IMR-90 (cell line): Measurements from ENCODE around the gene AJAP1. TPM values are rescaled to one million over a fixed set of nuclear protein-coding genes. Genes with fewer than 3 reads are reported as not detected.

Experiments
- ATAC-seq: fragments of 200-7000 bp; cut with Tn5 transposase; 2 replicates; pipeline ENCODE4 v1.9.1; 2020; ENCODE audit warnings: low read depth, mild to moderate bottlenecking, moderate library complexity
- BruUV-seq: library from RNA; stranded (reverse); fragments of 400-500 nt; replicated peaks from 2 replicates; lab custom pipeline; 2021; lab: Mats Ljungman, UMichigan
- CTCF ChIA-PET: fragments of 300-600 bp; formaldehyde crosslinking; extraction: SDS; loops from one replicate; lab custom pipeline; 2021; ENCODE audit warnings: antibody characterized with exemption; lab: Yijun Ruan, JAX
- POLR2A ChIA-PET: fragments of 300-600 bp; sonication (Branson Sonifier 250); formaldehyde crosslinking; loops from one replicate; lab custom pipeline; 2022; ENCODE audit warnings: antibody characterized with exemption; ENCODE audit not compliant: unreplicated experiment; lab: Charles Lee
- DNase-seq: peaks from one replicate; pipeline ENCODE4 v3.0.0; 2013
- H2AFZ ChIP-seq: replicated peaks from 2 replicates; pipeline ENCODE3; 2013; ENCODE audit warnings: low read length, mild to moderate bottlenecking; ENCODE audit not compliant: poor library complexity
- H2AK5ac ChIP-seq: 2 replicates; pipeline ENCODE4 v1.6.1; 2013; ENCODE audit warnings: low read depth, low read length, inconsistent platforms
- H2AK9ac ChIP-seq: replicated peaks from 2 replicates; pipeline ENCODE3; 2013; ENCODE audit warnings: mild to moderate bottlenecking, low read depth, low read length, moderate library complexity; ENCODE audit not compliant: poor library complexity
- H2BK120ac ChIP-seq: 2 replicates; pipeline ENCODE4 v1.6.1; 2013; ENCODE audit warnings: low read depth, low read length, inconsistent platforms
- H2BK15ac ChIP-seq: 3 replicates; pipeline ENCODE4 v1.6.1; 2013; ENCODE audit warnings: low read depth, low read length, inconsistent platforms
- H2BK20ac ChIP-seq: 2 replicates; pipeline ENCODE4 v1.6.1; 2013; ENCODE audit warnings: low read depth, mild to moderate bottlenecking, inconsistent platforms, low read length, moderate library complexity
- H2BK5ac ChIP-seq: 2 replicates; pipeline ENCODE4 v1.6.1; 2013; ENCODE audit warnings: mild to moderate bottlenecking, low read depth, low read length, inconsistent platforms; ENCODE audit not compliant: poor library complexity, severe bottlenecking
- H3K14ac ChIP-seq: replicated peaks from 2 replicates; pipeline ENCODE4 v1.6.1; 2013; ENCODE audit warnings: low read depth, low read length, inconsistent platforms
- H3K18ac ChIP-seq: 2 replicates; pipeline ENCODE4 v1.6.1; 2013; ENCODE audit warnings: low read depth, low read length, control low read depth
- H3K23ac ChIP-seq: 2 replicates; pipeline ENCODE4 v1.6.1; 2013; ENCODE audit warnings: low read depth, low read length, inconsistent platforms
- H3K27ac ChIP-seq: 2 replicates; pipeline ENCODE4 v1.5.1; 2013; ENCODE audit warnings: mild to moderate bottlenecking, control low read depth, low read length; ENCODE audit not compliant: insufficient read depth
- H3K27me3 ChIP-seq: 2 replicates; pipeline ENCODE4 v1.6.1; 2013; ENCODE audit warnings: low read length; ENCODE audit not compliant: control insufficient read depth, insufficient read depth
- H3K36me3 ChIP-seq: 2 replicates; pipeline ENCODE4 v1.6.1; 2013; ENCODE audit warnings: low read length, mixed read lengths; ENCODE audit not compliant: control insufficient read depth, insufficient read depth
- H3K4ac ChIP-seq: 2 replicates; pipeline ENCODE4 v1.6.1; 2013; ENCODE audit warnings: low read depth, low read length, inconsistent platforms
- H3K4me1 ChIP-seq: 2 replicates; pipeline ENCODE4 v1.6.1; 2013; ENCODE audit warnings: low read length, mixed read lengths; ENCODE audit not compliant: control insufficient read depth, insufficient read depth
- H3K4me2 ChIP-seq: 2 replicates; pipeline ENCODE4 v1.6.1; 2013; ENCODE audit warnings: low read depth, mild to moderate bottlenecking, control low read depth, low read length, moderate library complexity
- H3K4me3 ChIP-seq: 2 replicates; pipeline ENCODE4 v1.5.1; 2013; ENCODE audit warnings: low read depth, mild to moderate bottlenecking, control low read depth, low read length, moderate library complexity; ENCODE audit not compliant: insufficient read depth
- H3K56ac ChIP-seq: 2 replicates; pipeline ENCODE4 v1.6.1; 2013; ENCODE audit warnings: low read length, inconsistent platforms; ENCODE audit not compliant: insufficient read depth; ENCODE audit errors: extremely low read depth
- H3K79me1 ChIP-seq, 2 experiments: 2 replicates each; pipeline ENCODE4 v1.6.1; 2013; ENCODE audit warnings: low read length in 2 of 2, inconsistent platforms in 1 of 2, low read depth in 1 of 2
- H3K9ac ChIP-seq: 2 replicates; pipeline ENCODE4 v1.6.1; 2013; ENCODE audit warnings: low read depth, low read length, control low read depth
- H3K9me1 ChIP-seq: 2 replicates; pipeline ENCODE4 v1.6.1; 2013; ENCODE audit warnings: low read length, inconsistent platforms; ENCODE audit not compliant: insufficient read depth
- H3K9me3 ChIP-seq: 2 replicates; pipeline ENCODE4 v1.6.1; 2013; ENCODE audit warnings: low read length; ENCODE audit not compliant: control insufficient read depth, insufficient read depth
- H4K20me1 ChIP-seq: 2 replicates; pipeline ENCODE4 v1.6.1; 2013; ENCODE audit warnings: low read length, inconsistent platforms; ENCODE audit not compliant: insufficient read depth
- H4K5ac ChIP-seq: 2 replicates; pipeline ENCODE4 v1.6.1; 2013; ENCODE audit warnings: mild to moderate bottlenecking, low read depth, low read length, control low read depth
- H4K8ac ChIP-seq, 2 experiments: 2 replicates each; pipeline ENCODE4 v1.6.1; 2013; ENCODE audit warnings: low read depth in 2 of 2, low read length in 2 of 2, control low read depth in 1 of 2, inconsistent platforms in 1 of 2
- H4K91ac ChIP-seq: 2 replicates; pipeline ENCODE4 v1.6.1; 2013; ENCODE audit warnings: low read depth, low read length, inconsistent platforms; ENCODE audit not compliant: insufficient read depth
- BHLHE40 ChIP-seq: fragments of 150-350 bp; IDR thresholded peaks from 2 replicates; pipeline ENCODE4 v1.6.1; 2016; ENCODE audit warnings: mild to moderate bottlenecking, low read depth, low read length
- CEBPB ChIP-seq: IDR thresholded peaks from 2 replicates; pipeline ENCODE4 v1.6.1; 2012; ENCODE audit warnings: low read depth, low read length, improper control_type of control experiment
- CHD1 ChIP-seq: IDR thresholded peaks from 2 replicates; pipeline ENCODE4 v1.6.1; 2012; ENCODE audit warnings: low read depth, low read length, improper control_type of control experiment
- FOS ChIP-seq: fragments of 150-350 bp; IDR thresholded peaks from 2 replicates; pipeline ENCODE4 v1.6.1; 2016; ENCODE audit warnings: low read depth, low read length
- MAFK ChIP-seq: IDR thresholded peaks from 2 replicates; pipeline ENCODE4 v1.6.1; 2012; ENCODE audit warnings: low read depth, low read length, improper control_type of control experiment
- MAZ ChIP-seq: IDR thresholded peaks from 2 replicates; pipeline ENCODE4 v1.6.1; 2012; ENCODE audit warnings: low read depth, mild to moderate bottlenecking, low read length, improper control_type of control experiment, moderate library complexity, borderline replicate concordance
- MXI1 ChIP-seq: IDR thresholded peaks from 2 replicates; pipeline ENCODE4 v1.6.1; 2012; ENCODE audit warnings: low read depth, mild to moderate bottlenecking, low read length, moderate library complexity, borderline replicate concordance
- NFE2L2 ChIP-seq: fragments of 150-350 bp; IDR thresholded peaks from 2 replicates; pipeline ENCODE4 v1.6.1; 2016; ENCODE audit warnings: low read depth, mild to moderate bottlenecking, low read length
- POLR2A ChIP-seq: IDR thresholded peaks from 2 replicates; pipeline ENCODE4 v1.6.1; 2012; ENCODE audit warnings: mild to moderate bottlenecking, low read depth, low read length
- RAD21 ChIP-seq: IDR thresholded peaks from 2 replicates; pipeline ENCODE4 v1.6.1; 2012; ENCODE audit warnings: low read length, improper control_type of control experiment
- RFX5 ChIP-seq: IDR thresholded peaks from 2 replicates; pipeline ENCODE4 v1.8.0; 2012; ENCODE audit warnings: low read depth, mild to moderate bottlenecking, low read length, moderate library complexity
- SMC3 ChIP-seq: fragments of 150-350 bp; IDR thresholded peaks from 2 replicates; pipeline ENCODE4 v1.6.1; 2016; ENCODE audit warnings: low read depth, mild to moderate bottlenecking, antibody characterized with exemption, low read length, moderate library complexity
- WGBS, 2 experiments: methylation state at CpG; one replicate each; pipeline versions ENCODE4 v1.1.5 to v1.1.7; 2013; ENCODE audit warnings: missing lambda C conversion rate in 2 of 2; ENCODE audit not compliant: insufficient read length in 1 of 2; ENCODE audit errors: extremely low coverage in 2 of 2; 5-methylcytosine and 5-hydroxymethylcytosine counted together
- dilution Hi-C: fragments of 300-500 bp; cut with HindIII; formaldehyde crosslinking; loops from one replicate; pipeline ENCODE4 v1.14.3; 2018; ENCODE audit warnings: low sequenced_read_pairs; ENCODE audit not compliant: unreplicated experiment
- in situ Hi-C: fragments of 300-500 bp; cut with MboI; formaldehyde crosslinking; loops from 3 replicates; pipeline ENCODE4 v1.14.3; 2019; ENCODE audit warnings: low sequenced_read_pairs, inconsistent platforms, mixed read lengths
- intact Hi-C: fragments of 100-400 bp; cut with micrococcal nuclease; formaldehyde crosslinking; loops from 2 replicates; pipeline ENCODE4 v1.10.0; 2022
- polyA plus RNA-seq, 3 experiments: library from polyadenylated mRNA; depleted of rRNA; stranded (reverse); fragments of >200 nt; gene quantifications; 2 replicates each; pipeline ENCODE4 v1.2.3, GENCODE V29; 2012; ENCODE audit warnings: low replicate concordance in 1 of 3
- total RNA-seq: library from RNA; depleted of rRNA; stranded (reverse); fragments of >200 nt; gene quantifications from 2 replicates; pipeline ENCODE4 v1.2.3, GENCODE V29; 2012
- TF ChIP-seq, protein P1 (sequence below): conservative IDR thresholded peaks from 2 replicates; pipeline ENCODE4 v1.5.1; 2012; ENCODE audit warnings: mild to moderate bottlenecking, low read depth, low read length, improper control_type of control experiment
- TF ChIP-seq, protein P2 (sequence below): fragments of 150-350 bp; IDR thresholded peaks from 2 replicates; pipeline ENCODE4 v1.6.1; 2017; ENCODE audit warnings: mild to moderate bottlenecking, antibody characterized with exemption, low read length, low read depth
- TF ChIP-seq, protein P3 (sequence below): fragments of 150-350 bp; IDR thresholded peaks from 2 replicates; pipeline ENCODE4 v1.6.1; 2016; ENCODE audit warnings: low read depth, mild to moderate bottlenecking, low read length, moderate library complexity, borderline replicate concordance

Gene AJAP1
- total and polyA plus RNA-seq, 2 of the 4 experiments (the other 2 are of a cell fraction) = under 0.01 to 0.02 TPM

DNA sequence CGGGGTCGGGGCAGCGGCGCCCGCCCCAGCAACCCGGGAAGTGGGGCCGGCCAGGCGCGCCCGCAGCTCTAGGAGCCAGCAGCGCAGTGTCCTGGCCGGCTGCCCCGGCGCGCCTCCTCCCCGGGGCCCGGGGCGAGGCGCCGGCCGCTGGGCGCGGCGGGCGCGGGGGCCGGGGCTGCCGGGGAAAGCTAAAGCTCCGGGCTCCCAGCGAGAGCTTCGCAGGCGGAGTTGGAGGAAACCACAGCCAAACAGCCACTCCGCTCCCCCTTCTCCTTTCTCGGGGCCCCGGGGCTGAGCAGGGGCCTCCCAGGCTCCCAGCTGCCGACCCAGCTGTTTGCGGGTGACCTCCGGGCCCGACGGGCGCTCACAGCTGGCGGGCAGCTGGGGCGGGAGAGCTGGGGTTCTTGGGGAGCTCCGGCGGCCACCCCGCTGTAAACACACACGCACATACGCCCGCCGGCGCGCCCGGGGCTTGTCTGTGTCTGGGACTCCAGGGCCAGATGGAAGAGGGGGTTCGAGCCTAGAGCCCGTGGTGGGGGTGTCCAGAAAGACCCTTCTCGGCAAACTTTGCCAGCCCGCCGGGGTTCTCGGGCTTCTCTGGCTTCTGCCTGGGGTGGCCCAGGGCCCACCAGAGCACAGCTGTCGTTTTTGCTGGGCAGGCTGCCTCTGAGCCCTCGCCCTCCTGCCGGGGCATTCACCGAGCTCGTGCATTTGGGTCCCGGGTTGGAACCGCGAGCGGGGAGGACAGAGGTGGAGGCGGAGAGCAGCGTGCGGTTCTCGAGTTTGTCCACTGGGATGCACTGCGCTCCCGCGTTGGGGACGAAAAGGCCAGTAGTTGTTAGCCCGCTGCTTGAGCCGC is 1.5 kb downstream of the AJAP1 start:
- no peak overlapping the region for H2AFZ ChIP-seq
- H3K4ac ChIP-seq = no peak overlapping the region
- H3K4me2 ChIP-seq = no peak overlapping the region
- no peak overlapping the region for H2BK15ac ChIP-seq
- CTCF ChIA-PET = no interaction called here
- H4K20me1 ChIP-seq = no peaks in the 10 kb centered on the region
- intact Hi-C loops (no loop called here), in situ Hi-C loops (loop anchor here (25.0 kb wide), 1 partner anchor 1306 kb away; no protein-coding TSS in a partner anchor), dilution Hi-C loops (no loop called here)
- no peaks in the 10 kb centered on the region for H3K79me1 ChIP-seq
- H3K9me3 ChIP-seq = no peaks in the 10 kb centered on the region
- H3K27me3 ChIP-seq = peaks cover 12% of the 10 kb centered on the region
- DNase-seq = no peak
- no peaks in the 10 kb centered on the region for H3K4me1 ChIP-seq
- H3K18ac ChIP-seq = no peak overlapping the region
- no peak overlapping the region for H4K91ac ChIP-seq
- BruUV-seq = no TSS peak
- no peak overlapping the region for H3K27ac ChIP-seq
- H3K4me3 ChIP-seq = no peak overlapping the region
- no peak overlapping the region for H4K5ac ChIP-seq
- H2BK120ac ChIP-seq = no peak overlapping the region
- no peak overlapping the region for H2AK5ac ChIP-seq
- H2BK5ac ChIP-seq = no peak overlapping the region
- no peak overlapping the region for H3K23ac ChIP-seq
- no peak overlapping the region for H3K56ac ChIP-seq
- H4K8ac ChIP-seq = no peak overlapping the region
- POLR2A ChIA-PET = no interaction called here
- no peak overlapping the region for H2BK20ac ChIP-seq
- H3K36me3 ChIP-seq = no peaks in the 10 kb centered on the region
- H2AK9ac ChIP-seq = no peak overlapping the region
- no peaks in the 10 kb centered on the region for H3K9me1 ChIP-seq
- 0% methylated on average over 15 of the region's 78 CpGs; no CpG with 5 or more reads in 1 of the 2 experiments for WGBS, 2 experiments
- no peak overlapping the region for H3K14ac ChIP-seq
- ATAC-seq = no peak; the same call in 1 of the 2 replicates
- no peak overlapping the region for H3K9ac ChIP-seq
- TF ChIP-seq RFX5 = no peak
- TF ChIP-seq FOS = no peak
- no peak for TF ChIP-seq NFE2L2
- TF ChIP-seq BHLHE40 = no peak
- no peak for TF ChIP-seq CHD1
- no peak for TF ChIP-seq MAZ
- no peak; the same call in 1 of the 2 replicates for TF ChIP-seq RAD21
- no peak for TF ChIP-seq CEBPB
- no peak for TF ChIP-seq SMC3
- TF ChIP-seq MXI1 = no peak
- TF ChIP-seq, protein P1, sequence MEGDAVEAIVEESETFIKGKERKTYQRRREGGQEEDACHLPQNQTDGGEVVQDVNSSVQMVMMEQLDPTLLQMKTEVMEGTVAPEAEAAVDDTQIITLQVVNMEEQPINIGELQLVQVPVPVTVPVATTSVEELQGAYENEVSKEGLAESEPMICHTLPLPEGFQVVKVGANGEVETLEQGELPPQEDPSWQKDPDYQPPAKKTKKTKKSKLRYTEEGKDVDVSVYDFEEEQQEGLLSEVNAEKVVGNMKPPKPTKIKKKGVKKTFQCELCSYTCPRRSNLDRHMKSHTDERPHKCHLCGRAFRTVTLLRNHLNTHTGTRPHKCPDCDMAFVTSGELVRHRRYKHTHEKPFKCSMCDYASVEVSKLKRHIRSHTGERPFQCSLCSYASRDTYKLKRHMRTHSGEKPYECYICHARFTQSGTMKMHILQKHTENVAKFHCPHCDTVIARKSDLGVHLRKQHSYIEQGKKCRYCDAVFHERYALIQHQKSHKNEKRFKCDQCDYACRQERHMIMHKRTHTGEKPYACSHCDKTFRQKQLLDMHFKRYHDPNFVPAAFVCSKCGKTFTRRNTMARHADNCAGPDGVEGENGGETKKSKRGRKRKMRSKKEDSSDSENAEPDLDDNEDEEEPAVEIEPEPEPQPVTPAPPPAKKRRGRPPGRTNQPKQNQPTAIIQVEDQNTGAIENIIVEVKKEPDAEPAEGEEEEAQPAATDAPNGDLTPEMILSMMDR = no peak
- TF ChIP-seq, protein P2, sequence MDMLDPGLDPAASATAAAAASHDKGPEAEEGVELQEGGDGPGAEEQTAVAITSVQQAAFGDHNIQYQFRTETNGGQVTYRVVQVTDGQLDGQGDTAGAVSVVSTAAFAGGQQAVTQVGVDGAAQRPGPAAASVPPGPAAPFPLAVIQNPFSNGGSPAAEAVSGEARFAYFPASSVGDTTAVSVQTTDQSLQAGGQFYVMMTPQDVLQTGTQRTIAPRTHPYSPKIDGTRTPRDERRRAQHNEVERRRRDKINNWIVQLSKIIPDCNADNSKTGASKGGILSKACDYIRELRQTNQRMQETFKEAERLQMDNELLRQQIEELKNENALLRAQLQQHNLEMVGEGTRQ = no peak
- no peak for TF ChIP-seq MAFK
- TF ChIP-seq, protein P3, sequence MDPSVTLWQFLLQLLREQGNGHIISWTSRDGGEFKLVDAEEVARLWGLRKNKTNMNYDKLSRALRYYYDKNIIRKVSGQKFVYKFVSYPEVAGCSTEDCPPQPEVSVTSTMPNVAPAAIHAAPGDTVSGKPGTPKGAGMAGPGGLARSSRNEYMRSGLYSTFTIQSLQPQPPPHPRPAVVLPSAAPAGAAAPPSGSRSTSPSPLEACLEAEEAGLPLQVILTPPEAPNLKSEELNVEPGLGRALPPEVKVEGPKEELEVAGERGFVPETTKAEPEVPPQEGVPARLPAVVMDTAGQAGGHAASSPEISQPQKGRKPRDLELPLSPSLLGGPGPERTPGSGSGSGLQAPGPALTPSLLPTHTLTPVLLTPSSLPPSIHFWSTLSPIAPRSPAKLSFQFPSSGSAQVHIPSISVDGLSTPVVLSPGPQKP = no peak
- TF ChIP-seq POLR2A = no peak
